PC-3 (cell line): Measurements from ENCODE around the gene RANBP1. TPM values are rescaled to one million over a fixed set of nuclear protein-coding genes. Genes with fewer than 3 reads are reported as not detected.

Experiments
- ATAC-seq: fragments of 200-7000 bp; cut with Tn5 transposase; 2 replicates; pipeline ENCODE4 v1.9.1; 2020; ENCODE audit warnings: mild to moderate bottlenecking, moderate library complexity
- BruUV-seq: library from RNA; stranded (reverse); fragments of 400-500 nt; replicated peaks from 2 replicates; lab custom pipeline; 2021; lab: Mats Ljungman, UMichigan
- CTCF ChIA-PET: fragments of 300-600 bp; sonication (Branson Sonifier 250); formaldehyde crosslinking; loops from one replicate; lab custom pipeline; 2022; ENCODE audit warnings: antibody characterized with exemption; lab: Charles Lee
- POLR2A ChIA-PET: fragments of 300-600 bp; sonication (Branson Sonifier 250); formaldehyde crosslinking; loops from one replicate; lab custom pipeline; 2022; ENCODE audit warnings: antibody characterized with exemption; ENCODE audit not compliant: unreplicated experiment; lab: Charles Lee
- DNase-seq: peaks from one replicate; pipeline ENCODE4 v3.0.0-alpha.2; 2015
- H2AFZ ChIP-seq: fragments of 300-600 bp; sonication (generic); 2 replicates; pipeline ENCODE4 v1.6.0; 2016; ENCODE audit warnings: antibody characterized with exemption, low read length
- H3F3A ChIP-seq: fragments of 300-600 bp; sonication (generic); one replicate; pipeline ENCODE4 v1.6.0; 2017; ENCODE audit warnings: antibody characterized with exemption, low read length, control low read depth, mild to moderate bottlenecking; ENCODE audit not compliant: unreplicated experiment
- H3K27ac ChIP-seq: fragments of 300-600 bp; sonication (generic); 2 replicates; pipeline ENCODE4 v1.5.1; 2016; ENCODE audit warnings: mild to moderate bottlenecking, low read length
- H3K27me3 ChIP-seq: fragments of 300-600 bp; sonication (generic); 2 replicates; pipeline ENCODE4 v1.6.1; 2016; ENCODE audit warnings: low read length, mixed read lengths
- H3K36me3 ChIP-seq: fragments of 300-600 bp; sonication (generic); 2 replicates; pipeline ENCODE4 v1.6.1; 2016; ENCODE audit warnings: low read depth, mixed run types, low read length, mixed read lengths
- H3K4me1 ChIP-seq: fragments of 300-600 bp; sonication (generic); 2 replicates; pipeline ENCODE4 v1.5.1; 2016; ENCODE audit warnings: low read length; ENCODE audit not compliant: insufficient read depth
- H3K4me2 ChIP-seq: fragments of 300-600 bp; sonication (generic); 2 replicates; pipeline ENCODE4 v1.6.0; 2016; ENCODE audit warnings: low read length
- H3K4me3 ChIP-seq: fragments of 300-600 bp; sonication (generic); 2 replicates; pipeline ENCODE4 v1.5.1; 2016; ENCODE audit warnings: mild to moderate bottlenecking, low read length, mixed read lengths
- H3K79me2 ChIP-seq: fragments of 300-600 bp; sonication (generic); 2 replicates; pipeline ENCODE4 v1.6.1; 2017; ENCODE audit warnings: low read length, mixed read lengths
- H3K9ac ChIP-seq: fragments of 300-600 bp; sonication (generic); 2 replicates; pipeline ENCODE4 v1.6.0; 2016; ENCODE audit warnings: mild to moderate bottlenecking, low read length
- H3K9me2 ChIP-seq: fragments of 300-600 bp; sonication (generic); replicated peaks from 2 replicates; pipeline ENCODE4 v1.6.1; 2016; ENCODE audit warnings: mixed run types, low read length, mixed read lengths
- H3K9me3 ChIP-seq: fragments of 300-600 bp; sonication (generic); 2 replicates; pipeline ENCODE4 v1.6.1; 2016; ENCODE audit warnings: low read length, mixed read lengths
- H4K20me1 ChIP-seq: fragments of 300-600 bp; sonication (generic); 2 replicates; pipeline ENCODE4 v1.6.1; 2016; ENCODE audit warnings: low read length, mixed read lengths
- CTCF ChIP-seq: fragments of 300-600 bp; sonication (generic); conservative IDR thresholded peaks from 2 replicates; pipeline ENCODE4 v1.5.1; 2017; ENCODE audit warnings: antibody characterized with exemption, low read depth, mild to moderate bottlenecking, low read length
- EZH2 ChIP-seq: fragments of 300-600 bp; sonication (generic); IDR thresholded peaks from one replicate; pipeline ENCODE4 v1.6.1; 2017; ENCODE audit warnings: antibody characterized with exemption, mild to moderate bottlenecking, low read length; ENCODE audit not compliant: unreplicated experiment
- EZH2phosphoT487 ChIP-seq: fragments of 300-600 bp; sonication (generic); IDR thresholded peaks from 2 replicates; pipeline ENCODE4 v1.6.1; 2018; ENCODE audit warnings: mild to moderate bottlenecking, antibody characterized with exemption, low read length, borderline replicate concordance
- intact Hi-C: fragments of 100-400 bp; cut with micrococcal nuclease; formaldehyde crosslinking; loops from 2 replicates; pipeline ENCODE4 v1.9.0; 2023
- total RNA-seq: library from RNA; depleted of rRNA; stranded (reverse); fragments of >200 nt; gene quantifications from 2 replicates; pipeline ENCODE4 v1.2.3, GENCODE V29; 2014

Gene RANBP1
- total RNA-seq, 1 experiment from 2014 or later = 356 TPM

GRCh38 chr22:20146777-20147176 is 30.9 kb downstream of the RANBP1 start:
- no peaks in the 10 kb centered on the region for H3K27me3 ChIP-seq
- TF ChIP-seq CTCF = no peak
- TF ChIP-seq EZH2phosphoT487 = no peak
- no peak for TF ChIP-seq EZH2
- ATAC-seq (no peak), DNase-seq (no peak)
- no peak overlapping the region for H3K27ac ChIP-seq
- H3F3A ChIP-seq = no peaks in the 10 kb centered on the region
- no TSS peak for BruUV-seq
- H3K9ac ChIP-seq = no peak overlapping the region
- CTCF ChIA-PET = no interaction called here
- no peaks in the 10 kb centered on the region for H3K79me2 ChIP-seq
- no peaks in the 10 kb centered on the region for H3K4me1 ChIP-seq
- no peak overlapping the region for H2AFZ ChIP-seq
- no peak overlapping the region for H3K4me3 ChIP-seq
- H3K4me2 ChIP-seq = no peak overlapping the region
- POLR2A ChIA-PET = no interaction called here
- no peaks in the 10 kb centered on the region for H3K36me3 ChIP-seq
- H3K9me3 ChIP-seq = no peaks in the 10 kb centered on the region
- H4K20me1 ChIP-seq = no peaks in the 10 kb centered on the region
- H3K9me2 ChIP-seq = no peaks in the 10 kb centered on the region
- intact Hi-C loops = no loop called here

GRCh38 chr22:20147237-20147988 is 31.5 kb downstream of the RANBP1 start:
- Histone ChIP-seq H3K9me2 (no peaks in the 10 kb centered on the region), H3K9ac (no peak overlapping the region), H3K9me3 (no peaks in the 10 kb centered on the region), H3F3A (no peaks in the 10 kb centered on the region), H3K4me1 (no peaks in the 10 kb centered on the region), H2AFZ (no peak overlapping the region), H3K36me3 (no peaks in the 10 kb centered on the region), H3K79me2 (no peaks in the 10 kb centered on the region), H3K4me2 (no peak overlapping the region), H3K27me3 (no peaks in the 10 kb centered on the region), H4K20me1 (no peaks in the 10 kb centered on the region), H3K27ac (no peak overlapping the region), H3K4me3 (no peak overlapping the region)
- DNase-seq = no peak
- intact Hi-C loops = no loop called here
- ChIA-PET CTCF (no interaction called here), POLR2A (no interaction called here)
- BruUV-seq = no TSS peak
- no peak for ATAC-seq
- no peak for TF ChIP-seq EZH2

GRCh38 chr22:20148414-20148813 is 32.5 kb downstream of the RANBP1 start:
- POLR2A ChIA-PET = no interaction called here
- H3K27me3 ChIP-seq = no peaks in the 10 kb centered on the region
- H3K4me1 ChIP-seq = no peaks in the 10 kb centered on the region
- TF ChIP-seq EZH2 (no peak), EZH2phosphoT487 (no peak), CTCF (no peak)
- DNase-seq = no peak
- no peaks in the 10 kb centered on the region for H3F3A ChIP-seq
- no peaks in the 10 kb centered on the region for H3K79me2 ChIP-seq
- H3K36me3 ChIP-seq = no peaks in the 10 kb centered on the region
- intact Hi-C loops = no loop called here
- no peak overlapping the region for H3K4me2 ChIP-seq
- H3K9me2 ChIP-seq = no peaks in the 10 kb centered on the region
- H4K20me1 ChIP-seq = no peaks in the 10 kb centered on the region
- no peak overlapping the region for H3K27ac ChIP-seq
- no peaks in the 10 kb centered on the region for H3K9me3 ChIP-seq
- no TSS peak for BruUV-seq
- CTCF ChIA-PET = no interaction called here
- H2AFZ ChIP-seq = no peak overlapping the region
- no peak overlapping the region for H3K4me3 ChIP-seq
- no peak for ATAC-seq
- H3K9ac ChIP-seq = no peak overlapping the region
